Epithelial cell of esophagus (primary cell): Measurements from ENCODE around the gene BPIFB2.

Experiments used
- DNase-seq: peaks from one replicate; pipeline ENCODE4 v3.0.0; 2010; ENCODE audit warnings: low read depth
- H3K4me3 ChIP-seq: 2 replicates; pipeline ENCODE4 v1.5.1; 2011; ENCODE audit warnings: mild to moderate bottlenecking, low read length, control low read depth
- CTCF ChIP-seq: IDR thresholded peaks from 2 replicates; pipeline ENCODE4 v1.5.1; 2011; ENCODE audit warnings: low read depth, mild to moderate bottlenecking, low read length, control low read depth, inconsistent platforms; ENCODE audit not compliant: insufficient read depth; ENCODE audit errors: missing control alignments

Gene BPIFB2

DNA sequence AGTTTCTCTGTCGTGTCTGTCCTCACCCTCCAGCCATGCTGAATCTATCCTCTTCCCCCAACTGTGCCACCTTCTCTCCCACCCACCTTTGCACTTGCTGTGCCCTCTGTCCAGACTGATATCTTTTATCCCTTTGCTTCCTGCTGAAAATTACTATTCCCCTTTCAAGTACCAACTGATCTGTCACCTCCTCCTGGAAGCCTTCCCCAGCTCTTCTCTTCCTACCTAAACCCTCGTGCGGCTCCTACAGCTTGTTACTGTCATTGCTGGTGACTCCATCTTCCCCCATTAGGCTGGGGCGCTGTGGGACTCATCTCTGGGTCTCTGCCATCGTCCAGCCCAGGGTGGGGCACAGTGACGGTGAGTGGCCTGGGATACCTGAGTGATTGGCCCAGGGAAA, 25.1 kb downstream of the BPIFB2 start:
- no peak for DNase-seq
- no peak for TF ChIP-seq CTCF
- no peak overlapping the region for H3K4me3 ChIP-seq

DNA sequence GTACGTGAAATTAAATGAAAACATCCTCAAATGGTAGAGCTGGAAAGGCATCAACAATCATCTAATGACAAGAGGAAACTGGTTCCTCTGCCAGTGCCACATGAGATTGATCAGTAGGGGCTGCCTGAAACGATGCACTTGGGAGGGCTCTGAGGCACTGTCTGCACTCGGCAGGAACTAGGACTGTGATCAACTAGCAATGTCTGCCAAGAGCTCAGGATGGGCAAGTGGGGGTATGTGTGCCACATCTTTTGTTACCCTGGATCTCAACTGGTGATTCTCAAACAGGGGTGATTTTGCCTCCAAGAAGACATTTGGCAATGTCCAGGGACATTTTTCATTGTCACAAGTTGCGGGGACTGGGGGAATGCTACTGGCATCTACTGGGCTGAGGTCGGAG, 25.9 kb downstream of the BPIFB2 start:
- TF ChIP-seq CTCF: no peak
- DNase-seq: no peak
- H3K4me3 ChIP-seq: no peak overlapping the region

- no peak for DNase-seq
- no peak overlapping the region for H3K4me3 ChIP-seq
- no peak for TF ChIP-seq CTCF
Observed at GRCh38 chr20:33034115-33034514, 26.6 kb downstream of the BPIFB2 start.

- H3K4me3 ChIP-seq: no peak overlapping the region
- no peak for DNase-seq
- TF ChIP-seq CTCF: no peak
Observed at GRCh38 chr20:33034901-33035492, 27.5 kb downstream of the BPIFB2 start.

- no peak overlapping the region for H3K4me3 ChIP-seq
- no peak for DNase-seq
- TF ChIP-seq CTCF: no peak
Observed at GRCh38 chr20:33037456-33037855, 30.0 kb downstream of the BPIFB2 start.

DNA sequence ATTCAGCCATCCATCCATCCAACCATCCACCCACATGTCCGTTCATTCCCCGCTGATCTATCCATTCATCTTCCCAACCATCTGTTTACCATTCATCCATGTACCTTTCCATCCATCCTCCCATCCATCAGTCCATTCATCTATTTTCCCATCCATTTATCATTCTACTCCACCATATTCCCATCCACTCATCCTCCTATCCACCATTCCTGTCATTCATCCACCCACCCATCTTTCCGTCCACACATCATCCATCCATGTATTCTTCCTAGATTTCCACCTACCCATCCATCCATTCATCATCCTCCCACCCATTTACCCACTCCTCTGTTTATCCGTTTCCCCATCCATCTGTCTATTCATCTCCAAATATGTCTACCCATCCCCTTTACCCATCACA, 30.7 kb downstream of the BPIFB2 start:
- no peak overlapping the region for H3K4me3 ChIP-seq
- DNase-seq: no peak
- TF ChIP-seq CTCF: no peak

GRCh38 chr20:33042430-33042829, 34.9 kb downstream of the BPIFB2 start:
- no peak for TF ChIP-seq CTCF
- no peak overlapping the region for H3K4me3 ChIP-seq
- DNase-seq: no peak
